ENCODE results near the gene ATE1.

DNA sequence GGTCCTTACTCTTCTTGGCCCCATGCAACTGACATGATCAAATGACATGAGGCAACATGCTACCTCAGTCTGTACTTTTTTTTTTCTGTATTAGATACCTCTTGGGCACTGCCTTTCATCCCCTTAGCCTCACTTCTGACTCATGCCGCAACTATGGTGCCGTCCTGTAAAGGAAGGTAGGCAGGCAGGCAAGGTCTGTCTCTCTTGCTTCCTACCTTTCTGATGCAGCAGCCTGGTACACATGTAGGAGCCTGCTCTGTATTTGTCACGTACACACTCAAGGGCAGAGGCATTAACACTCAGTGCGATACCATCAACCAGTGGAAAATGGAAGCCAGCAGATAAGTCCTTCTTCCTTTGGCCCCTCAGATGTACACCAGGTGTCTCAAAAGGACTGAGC is 146.7 kb downstream of the ATE1 start:
- TF ChIP-seq ELF4 (IDR thresholded peaks at IDR 0.05) (no peak), ZNF384 (IDR thresholded peaks at IDR 0.05) (no peak), SUZ12 (IDR thresholded peaks at IDR 0.05) (no peak), HDGF (IDR thresholded peaks at IDR 0.05; ENCODE audit: borderline replicate concordance) (no peak), FOXM1 (IDR thresholded peaks at IDR 0.05; ENCODE audit: borderline replicate concordance) (no peak), FOXA1 (IDR thresholded peaks at IDR 0.05) (no peak), CTBP1 (IDR thresholded peaks at IDR 0.05; ENCODE audit: borderline replicate concordance) (no peak), FOXK2 (IDR thresholded peaks at IDR 0.05) (no peak), L3MBTL2 (conservative IDR thresholded peaks at IDR 0.05) (no peak), SP1 (IDR thresholded peaks at IDR 0.05) (no peak), BHLHE40 (IDR thresholded peaks at IDR 0.05; ENCODE audit: borderline replicate concordance) (no peak), ARNT (IDR thresholded peaks at IDR 0.05) (no peak), LEF1 (IDR thresholded peaks at IDR 0.05; ENCODE audit: borderline replicate concordance) (no peak)

All from HEK293T (cell line).